Neural cell (in vitro differentiated cells): ENCODE data around the gene SRPX2. TPM values are rescaled to one million over a fixed set of nuclear protein-coding genes. Genes with fewer than 3 reads are reported as not detected.

Experiments
- H2AFZ ChIP-seq: fragments of 200-600, 300-800 bp; sonication (generic), shearing (Covaris generic); 2 replicates; pipeline ENCODE4 v1.6.0; 2014; ENCODE audit warnings: low read depth, mild to moderate bottlenecking, antibody characterized with exemption, low read length, moderate library complexity
- H3F3A ChIP-seq: fragments of 200-600 bp; shearing (Covaris generic); 2 replicates; pipeline ENCODE4 v1.6.1; 2016; ENCODE audit warnings: mild to moderate bottlenecking, moderate library complexity, mixed read lengths, antibody characterized with exemption, low read length; ENCODE audit not compliant: insufficient read depth, poor library complexity, severe bottlenecking
- H3K27ac ChIP-seq: fragments of 200-600, 300-800 bp; sonication (generic), shearing (Covaris generic); 2 replicates; pipeline ENCODE4 v1.5.1; 2014; ENCODE audit warnings: mild to moderate bottlenecking, low read length, moderate library complexity
- H3K27me3 ChIP-seq: fragments of 300-800, 200-600 bp; sonication (generic), shearing (Covaris generic); 2 replicates; pipeline ENCODE4 v1.6.0; 2014; ENCODE audit warnings: mild to moderate bottlenecking, low read depth, low read length, moderate library complexity; ENCODE audit not compliant: insufficient read depth
- H3K36me3 ChIP-seq: fragments of 300-800, 200-600 bp; sonication (generic), shearing (Covaris generic); 2 replicates; pipeline ENCODE4 v1.5.1; 2014; ENCODE audit warnings: mild to moderate bottlenecking, antibody characterized with exemption, low read length, moderate library complexity; ENCODE audit not compliant: insufficient read depth
- H3K4me2 ChIP-seq: fragments of 300-800, 200-600 bp; sonication (generic), shearing (Covaris generic); 2 replicates; pipeline ENCODE4 v1.6.0; 2014; ENCODE audit warnings: mild to moderate bottlenecking, low read length
- H3K4me3 ChIP-seq: fragments of 300-800, 200-600 bp; sonication (generic), shearing (Covaris generic); 2 replicates; pipeline ENCODE4 v1.5.1; 2014; ENCODE audit warnings: mild to moderate bottlenecking, low read length, moderate library complexity
- H3K79me2 ChIP-seq: fragments of 200-600 bp; shearing (Covaris generic); replicated peaks from 2 replicates; pipeline ENCODE4 v1.6.0; 2014; ENCODE audit warnings: mild to moderate bottlenecking, low read length, moderate library complexity; ENCODE audit not compliant: insufficient read depth
- H3K9ac ChIP-seq: fragments of 300-800, 200-600 bp; sonication (generic), shearing (Covaris generic); 2 replicates; pipeline ENCODE4 v1.6.1; 2016; ENCODE audit warnings: mild to moderate bottlenecking, low read length, mixed read lengths
- H3K9me2 ChIP-seq: fragments of 200-600 bp; shearing (Covaris generic); 2 replicates; pipeline ENCODE4 v1.6.1; 2016; ENCODE audit warnings: mild to moderate bottlenecking, low read length, mixed read lengths; ENCODE audit not compliant: insufficient read depth
- H3K9me3 ChIP-seq: fragments of 200-600, 300-800 bp; sonication (generic), shearing (Covaris generic); 2 replicates; pipeline ENCODE4 v1.6.1; 2016; ENCODE audit warnings: mild to moderate bottlenecking, mixed run types, low read length, moderate library complexity, mixed read lengths
- H4K20me1 ChIP-seq: fragments of 200-600 bp; shearing (Covaris generic); 2 replicates; pipeline ENCODE4 v1.6.1; 2016; ENCODE audit warnings: mild to moderate bottlenecking, mixed run types; ENCODE audit not compliant: insufficient read depth
- EP300 ChIP-seq: fragments of 450-650 bp; conservative IDR thresholded peaks from 2 replicates; pipeline ENCODE4 v1.6.1; 2014; ENCODE audit warnings: antibody characterized with exemption, mild to moderate bottlenecking, moderate library complexity; ENCODE audit not compliant: poor library complexity, severe bottlenecking
- MXI1 ChIP-seq: fragments of 450-650 bp; conservative IDR thresholded peaks from 2 replicates; pipeline ENCODE4 v1.6.1; 2014; ENCODE audit warnings: antibody characterized with exemption, mild to moderate bottlenecking; ENCODE audit not compliant: poor library complexity, severe bottlenecking
- RAD21 ChIP-seq: fragments of 450-650 bp; conservative IDR thresholded peaks from 2 replicates; pipeline ENCODE4 v1.6.1; 2014; ENCODE audit warnings: antibody characterized with exemption, mild to moderate bottlenecking, moderate library complexity
- TAF1 ChIP-seq: IDR thresholded peaks from 2 replicates; pipeline ENCODE4 v1.6.1; 2012; ENCODE audit warnings: low read depth
- polyA minus RNA-seq: library from RNA; depleted of rRNA, polyadenylated mRNA; stranded (reverse); fragments of >200 nt; gene quantifications from 2 replicates; pipeline ENCODE4 v1.2.3, GENCODE V29; 2014
- polyA plus RNA-seq: library from polyadenylated mRNA; depleted of rRNA; stranded (reverse); fragments of >200 nt; gene quantifications from 2 replicates; pipeline ENCODE4 v1.2.3, GENCODE V29; 2014
- TF ChIP-seq, protein P1 (sequence below): IDR thresholded peaks from 2 replicates; pipeline ENCODE4 v1.6.1; 2012; ENCODE audit warnings: borderline replicate concordance
- TF ChIP-seq, protein P2 (sequence below): fragments of 450-650 bp; IDR thresholded peaks from 2 replicates; pipeline ENCODE4 v1.5.1; 2014; ENCODE audit warnings: antibody characterized with exemption, mild to moderate bottlenecking, moderate library complexity; ENCODE audit not compliant: poor library complexity, severe bottlenecking

SRPX2 gene, protein sequence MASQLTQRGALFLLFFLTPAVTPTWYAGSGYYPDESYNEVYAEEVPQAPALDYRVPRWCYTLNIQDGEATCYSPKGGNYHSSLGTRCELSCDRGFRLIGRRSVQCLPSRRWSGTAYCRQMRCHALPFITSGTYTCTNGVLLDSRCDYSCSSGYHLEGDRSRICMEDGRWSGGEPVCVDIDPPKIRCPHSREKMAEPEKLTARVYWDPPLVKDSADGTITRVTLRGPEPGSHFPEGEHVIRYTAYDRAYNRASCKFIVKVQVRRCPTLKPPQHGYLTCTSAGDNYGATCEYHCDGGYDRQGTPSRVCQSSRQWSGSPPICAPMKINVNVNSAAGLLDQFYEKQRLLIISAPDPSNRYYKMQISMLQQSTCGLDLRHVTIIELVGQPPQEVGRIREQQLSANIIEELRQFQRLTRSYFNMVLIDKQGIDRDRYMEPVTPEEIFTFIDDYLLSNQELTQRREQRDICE
- polyA plus RNA-seq (0.59 TPM in 1 of 2 replicates, not detected in the other), polyA minus RNA-seq (not detected in 2 replicates)

DNA sequence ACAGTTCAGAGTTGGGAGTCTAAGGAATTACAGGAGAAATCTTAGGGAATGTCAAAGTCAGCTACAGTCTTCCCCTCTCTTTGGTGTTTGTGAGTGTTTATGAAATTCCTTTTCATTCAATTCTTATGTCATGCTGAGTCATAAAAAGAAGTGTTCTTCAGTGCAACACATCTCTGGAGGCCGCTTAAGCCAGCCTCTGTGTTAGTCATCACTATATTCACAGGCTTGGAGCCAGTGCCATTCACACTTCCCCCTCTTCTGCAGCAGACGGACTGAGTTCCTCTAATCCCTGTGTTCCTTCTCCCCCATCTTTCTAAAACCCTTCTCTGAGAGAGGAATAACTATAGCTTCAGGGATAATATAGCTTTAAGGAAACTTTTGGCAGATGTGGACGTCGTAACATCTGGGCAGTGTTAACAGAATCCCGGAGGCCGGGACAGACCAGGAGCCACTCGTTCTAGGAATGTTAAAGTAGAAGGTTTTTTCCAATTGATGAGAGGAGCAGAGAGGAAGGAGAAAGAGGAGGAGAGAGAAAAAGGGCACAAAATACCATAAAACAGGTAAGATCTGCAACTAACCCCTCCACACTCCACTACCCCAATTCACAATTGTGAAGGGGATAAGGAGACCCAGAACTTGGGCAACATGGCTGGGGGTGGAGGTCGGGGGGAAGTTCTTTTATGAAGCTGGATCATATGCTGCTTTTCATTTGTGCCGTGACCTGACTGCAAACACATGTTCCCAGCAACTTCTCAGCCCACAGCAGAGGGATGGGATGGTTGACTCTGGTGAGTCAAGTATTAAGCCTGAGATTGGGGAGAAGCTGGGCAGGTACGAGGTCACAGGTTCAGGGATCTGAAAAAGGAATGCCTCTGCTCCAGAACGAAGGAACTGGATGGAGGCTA lies at the start of gene SRPX2:
Gene SRPX2 (plus strand): TSS at position 244 of the 905 bp plus-strand sequence. CDS start 2,124 bp downstream, outside the sequence.
- Histone ChIP-seq H3F3A (no peaks in the 10 kb centered on the region), H3K9me2 (no peaks in the 10 kb centered on the region), H2AFZ (no peak within 1 kb of the TSS), H3K36me3 (no peaks in the 10 kb centered on the region), H3K4me2 (no peak within 1 kb of the TSS), H3K9me3 (no peaks in the 10 kb centered on the region), H3K27ac (no peak within 1 kb of the TSS), H3K4me3 (no peak within 1 kb of the TSS), H3K79me2 (no peaks in the 10 kb centered on the region), H4K20me1 (no peaks in the 10 kb centered on the region), H3K27me3 (no peaks in the 10 kb centered on the region), H3K9ac (no peak within 1 kb of the TSS)
- TF ChIP-seq, protein P1, sequence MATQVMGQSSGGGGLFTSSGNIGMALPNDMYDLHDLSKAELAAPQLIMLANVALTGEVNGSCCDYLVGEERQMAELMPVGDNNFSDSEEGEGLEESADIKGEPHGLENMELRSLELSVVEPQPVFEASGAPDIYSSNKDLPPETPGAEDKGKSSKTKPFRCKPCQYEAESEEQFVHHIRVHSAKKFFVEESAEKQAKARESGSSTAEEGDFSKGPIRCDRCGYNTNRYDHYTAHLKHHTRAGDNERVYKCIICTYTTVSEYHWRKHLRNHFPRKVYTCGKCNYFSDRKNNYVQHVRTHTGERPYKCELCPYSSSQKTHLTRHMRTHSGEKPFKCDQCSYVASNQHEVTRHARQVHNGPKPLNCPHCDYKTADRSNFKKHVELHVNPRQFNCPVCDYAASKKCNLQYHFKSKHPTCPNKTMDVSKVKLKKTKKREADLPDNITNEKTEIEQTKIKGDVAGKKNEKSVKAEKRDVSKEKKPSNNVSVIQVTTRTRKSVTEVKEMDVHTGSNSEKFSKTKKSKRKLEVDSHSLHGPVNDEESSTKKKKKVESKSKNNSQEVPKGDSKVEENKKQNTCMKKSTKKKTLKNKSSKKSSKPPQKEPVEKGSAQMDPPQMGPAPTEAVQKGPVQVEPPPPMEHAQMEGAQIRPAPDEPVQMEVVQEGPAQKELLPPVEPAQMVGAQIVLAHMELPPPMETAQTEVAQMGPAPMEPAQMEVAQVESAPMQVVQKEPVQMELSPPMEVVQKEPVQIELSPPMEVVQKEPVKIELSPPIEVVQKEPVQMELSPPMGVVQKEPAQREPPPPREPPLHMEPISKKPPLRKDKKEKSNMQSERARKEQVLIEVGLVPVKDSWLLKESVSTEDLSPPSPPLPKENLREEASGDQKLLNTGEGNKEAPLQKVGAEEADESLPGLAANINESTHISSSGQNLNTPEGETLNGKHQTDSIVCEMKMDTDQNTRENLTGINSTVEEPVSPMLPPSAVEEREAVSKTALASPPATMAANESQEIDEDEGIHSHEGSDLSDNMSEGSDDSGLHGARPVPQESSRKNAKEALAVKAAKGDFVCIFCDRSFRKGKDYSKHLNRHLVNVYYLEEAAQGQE = no peak

DNA sequence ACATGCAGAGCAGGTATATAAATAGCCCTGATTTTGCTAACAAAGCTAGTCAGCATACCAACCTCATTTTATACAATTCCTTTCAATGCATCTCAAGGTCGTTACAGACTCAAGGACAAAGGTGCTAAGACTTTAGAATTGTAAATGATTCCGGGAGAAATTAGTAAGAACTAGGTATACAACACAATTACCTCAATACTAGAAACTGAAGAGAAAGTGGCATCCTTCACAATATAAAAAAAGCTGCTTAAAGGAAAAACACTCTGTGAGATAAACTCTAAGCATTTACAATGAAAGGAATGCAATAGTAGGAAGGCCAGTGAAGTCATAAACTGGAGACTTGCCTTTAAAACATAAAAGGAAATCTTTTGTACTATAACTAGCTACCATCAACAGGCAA lies 47.4 kb upstream of the SRPX2 start:
- TF ChIP-seq, protein P2, sequence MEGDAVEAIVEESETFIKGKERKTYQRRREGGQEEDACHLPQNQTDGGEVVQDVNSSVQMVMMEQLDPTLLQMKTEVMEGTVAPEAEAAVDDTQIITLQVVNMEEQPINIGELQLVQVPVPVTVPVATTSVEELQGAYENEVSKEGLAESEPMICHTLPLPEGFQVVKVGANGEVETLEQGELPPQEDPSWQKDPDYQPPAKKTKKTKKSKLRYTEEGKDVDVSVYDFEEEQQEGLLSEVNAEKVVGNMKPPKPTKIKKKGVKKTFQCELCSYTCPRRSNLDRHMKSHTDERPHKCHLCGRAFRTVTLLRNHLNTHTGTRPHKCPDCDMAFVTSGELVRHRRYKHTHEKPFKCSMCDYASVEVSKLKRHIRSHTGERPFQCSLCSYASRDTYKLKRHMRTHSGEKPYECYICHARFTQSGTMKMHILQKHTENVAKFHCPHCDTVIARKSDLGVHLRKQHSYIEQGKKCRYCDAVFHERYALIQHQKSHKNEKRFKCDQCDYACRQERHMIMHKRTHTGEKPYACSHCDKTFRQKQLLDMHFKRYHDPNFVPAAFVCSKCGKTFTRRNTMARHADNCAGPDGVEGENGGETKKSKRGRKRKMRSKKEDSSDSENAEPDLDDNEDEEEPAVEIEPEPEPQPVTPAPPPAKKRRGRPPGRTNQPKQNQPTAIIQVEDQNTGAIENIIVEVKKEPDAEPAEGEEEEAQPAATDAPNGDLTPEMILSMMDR = no peak
- TF ChIP-seq MXI1 = no peak
- no peak for TF ChIP-seq TAF1
- TF ChIP-seq RAD21 = no peak
- TF ChIP-seq EP300 = no peak
- TF ChIP-seq, protein P1 = no peak
- Histone ChIP-seq H2AFZ (no peak overlapping the region), H3F3A (no peaks in the 10 kb centered on the region), H3K9ac (no peak overlapping the region), H3K4me2 (no peak overlapping the region), H3K4me3 (no peak overlapping the region), H4K20me1 (no peaks in the 10 kb centered on the region), H3K27me3 (no peaks in the 10 kb centered on the region), H3K9me3 (no peaks in the 10 kb centered on the region), H3K36me3 (no peaks in the 10 kb centered on the region), H3K9me2 (no peaks in the 10 kb centered on the region), H3K27ac (no peak overlapping the region), H3K79me2 (no peaks in the 10 kb centered on the region)
